Stimulated activated CD4-positive, alpha-beta T cell treated with anti-CD3 and anti-CD28 coated beads, Interleukin-15, amount 100 ng/mL, for 48 hours (primary cell): ENCODE data around the gene CXCL16.
A peak's percentile ranks its signal among the peaks of the same experiment; 100 is the strongest.
"Not testable (repeated sequence)": the region's sequence is repeated elsewhere in the genome, so short reads cannot be mapped to it uniquely, and the experiment has no call there.

Experiments
- DNase-seq, 2 donors: peaks; one replicate each; pipeline ENCODE4 v3.0.0-alpha.2; 2020; ENCODE audit warnings: low read depth in 2 of 2

CXCL16 gene

DNA sequence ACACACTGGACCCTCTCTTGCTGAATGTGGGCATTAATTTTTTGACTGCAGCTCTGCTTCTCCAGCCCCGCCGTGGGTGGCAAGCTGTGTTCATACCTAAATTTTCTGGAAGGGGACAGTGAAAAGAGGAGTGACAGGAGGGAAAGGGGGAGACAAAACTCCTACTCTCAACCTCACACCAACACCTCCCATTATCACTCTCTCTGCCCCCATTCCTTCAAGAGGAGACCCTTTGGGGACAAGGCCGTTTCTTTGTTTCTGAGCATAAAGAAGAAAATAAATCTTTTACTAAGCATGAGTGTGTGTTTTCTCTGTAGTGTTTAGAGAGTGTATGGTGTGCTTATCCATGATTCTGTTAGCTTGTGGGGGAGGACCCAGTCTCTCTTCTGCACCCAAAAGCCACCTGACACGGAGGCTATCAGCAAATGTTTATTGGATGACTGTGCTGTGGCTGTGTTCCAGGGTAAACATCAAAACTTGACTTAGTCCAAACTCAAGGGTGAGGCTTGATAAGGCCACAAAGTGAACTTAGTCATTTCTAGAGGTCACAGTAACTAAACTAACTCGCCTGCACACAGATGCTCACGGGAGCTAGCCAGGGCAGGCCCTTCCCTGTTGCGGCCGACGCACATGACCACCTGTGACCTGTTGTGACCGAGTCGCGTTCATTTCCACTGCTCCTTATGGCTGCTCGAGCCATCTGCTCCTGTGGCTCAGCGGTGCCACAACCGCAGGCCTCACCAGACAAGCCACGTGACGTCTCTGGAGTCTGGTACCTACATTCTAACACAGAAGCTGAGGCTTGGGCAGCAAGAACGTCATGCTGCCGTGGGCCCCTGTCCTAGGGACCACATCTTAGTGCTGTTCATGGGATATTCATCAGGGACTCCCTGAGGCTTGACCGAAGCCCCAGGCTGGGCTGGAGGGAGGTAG is 18.3 kb downstream of the CXCL16 start:
- DNase-seq: no peak

GRCh38 chr17:4720787-4721186 is 18.9 kb downstream of the CXCL16 start:
- no peak for DNase-seq

GRCh38 chr17:4719684-4720221 is 20.0 kb downstream of the CXCL16 start:
- no peak for DNase-seq

DNA sequence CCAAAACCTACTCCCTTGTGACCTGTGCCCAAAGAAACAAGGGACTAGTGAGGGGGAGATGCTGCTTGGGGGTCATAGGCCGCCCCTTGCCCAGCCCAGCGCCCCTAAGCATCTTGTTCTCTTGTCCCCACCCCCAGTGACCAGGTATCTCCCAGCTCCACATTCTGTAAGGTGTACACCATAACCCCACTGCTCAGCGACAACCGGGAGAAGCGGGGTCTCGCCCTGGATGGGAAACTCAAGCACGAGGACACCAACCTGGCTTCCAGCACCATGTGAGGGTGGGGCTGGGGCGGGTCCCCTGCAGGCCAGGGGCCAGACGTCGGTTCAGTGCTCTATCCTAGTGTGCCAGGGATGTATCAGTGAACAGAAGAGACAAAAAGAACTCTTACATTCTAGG is 20.6 kb downstream of the CXCL16 start:
- DNase-seq: no peak

GRCh38 chr17:4718276-4718675 is 21.5 kb downstream of the CXCL16 start:
- no peak for DNase-seq

- no peak for DNase-seq
Measured at GRCh38 chr17:4717791-4718190, 21.9 kb downstream of the CXCL16 start.

GRCh38 chr17:4716081-4716480 is 23.6 kb downstream of the CXCL16 start:
- no peak for DNase-seq

DNA sequence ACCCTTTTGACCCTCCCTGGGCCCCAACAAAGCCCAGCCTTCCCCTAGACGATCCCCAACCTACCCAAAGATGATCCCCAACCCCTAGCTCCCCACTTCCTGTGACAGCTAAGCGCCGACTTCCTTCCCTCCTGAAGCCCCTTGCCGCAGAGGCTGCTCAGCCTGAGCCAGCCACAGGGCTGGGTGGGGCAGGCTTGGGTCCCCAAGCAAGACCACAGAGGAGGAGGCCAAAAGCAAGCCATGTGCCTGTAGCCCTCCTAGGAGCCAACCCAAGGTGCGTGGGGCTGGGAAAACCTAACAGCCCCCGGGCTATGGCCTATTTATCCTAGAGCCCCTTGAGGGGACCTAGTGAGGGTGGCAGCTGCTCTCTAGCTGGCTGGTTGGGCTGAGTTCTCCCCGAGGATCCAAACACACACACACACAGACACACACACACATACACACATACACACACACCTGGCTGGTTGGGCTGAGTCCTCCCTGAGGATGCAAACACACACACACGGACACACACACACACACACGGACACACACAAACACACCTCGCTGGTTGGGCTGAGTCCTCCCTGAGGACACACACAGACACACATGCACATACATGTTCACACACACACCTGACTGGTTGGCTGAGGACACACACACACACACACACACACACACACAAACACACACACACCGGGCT is 24.5 kb downstream of the CXCL16 start:
- DNase-seq: no peak

DNA sequence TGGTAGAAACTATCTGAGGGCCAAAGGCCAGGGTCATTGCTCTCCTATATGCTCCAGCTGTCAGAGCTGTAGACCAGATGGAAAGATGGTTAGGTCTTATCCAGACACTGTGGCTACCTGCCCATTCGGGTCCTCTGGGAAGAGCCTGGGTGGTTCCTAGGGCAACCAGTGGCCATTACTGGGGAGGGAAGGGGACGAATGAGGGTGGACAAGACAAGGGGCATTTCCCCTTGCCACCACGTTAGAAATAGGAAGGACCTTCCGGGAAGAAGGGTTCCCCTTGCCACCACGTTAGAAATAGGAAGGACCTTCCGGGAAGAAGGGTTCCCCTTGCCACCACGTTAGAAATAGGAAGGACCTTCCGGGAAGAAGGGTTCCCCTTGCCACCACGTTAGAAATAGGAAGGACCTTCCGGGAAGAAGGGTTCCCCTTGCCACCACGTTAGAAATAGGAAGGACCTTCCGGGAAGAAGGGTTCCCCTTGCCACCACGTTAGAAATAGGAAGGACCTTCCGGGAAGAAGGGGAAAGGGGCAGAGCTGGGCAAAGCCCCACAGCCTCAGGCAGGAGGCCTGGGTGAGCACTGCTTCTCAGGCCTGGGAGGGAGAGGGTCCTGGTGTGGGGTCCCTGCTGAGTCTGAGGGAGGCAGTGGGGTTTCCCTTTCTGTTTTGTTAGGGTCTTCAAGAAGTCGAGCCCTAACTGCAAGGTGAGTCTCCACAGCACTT is 25.2 kb downstream of the CXCL16 start:
- DNase-seq: not testable (repeated sequence)

- no peak for DNase-seq
Measured at GRCh38 chr17:4712526-4712925, 27.2 kb downstream of the CXCL16 start.

GRCh38 chr17:4711661-4712181 is 28.0 kb downstream of the CXCL16 start:
- no peak for DNase-seq

- DNase-seq: peak; percentile 31 to 38
Measured at GRCh38 chr17:4710693-4711634, 28.8 kb downstream of the CXCL16 start.

- DNase-seq: peak; percentile 95 to 97
Measured at GRCh38 chr17:4709794-4710692, 29.7 kb downstream of the CXCL16 start, which contains the start of gene ARRB2. Gene ARRB2 (plus strand): TSS chr17:4710632. CDS start chr17:4710722, 90 bp downstream.

DNA sequence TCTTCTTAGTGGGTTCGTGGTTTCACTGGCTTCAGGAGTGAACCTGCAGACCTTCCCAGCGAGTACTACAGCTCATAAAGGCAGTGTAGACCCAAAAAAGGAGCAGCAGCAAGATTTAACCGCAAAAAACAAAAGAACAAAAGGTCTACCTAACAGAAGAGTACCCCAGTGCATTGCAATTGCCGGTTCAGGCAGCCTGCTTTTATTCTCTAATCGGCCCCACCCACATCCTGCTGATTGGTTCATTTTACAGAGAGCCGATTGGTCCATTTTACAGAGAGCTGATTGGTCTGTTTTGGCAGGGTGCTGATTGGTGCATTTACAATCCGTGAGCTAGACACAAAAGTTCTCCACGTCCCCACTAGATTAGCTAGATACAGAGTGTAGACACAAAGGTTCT is 31.3 kb downstream of the CXCL16 start:
- peak; percentile 47 to 54 for DNase-seq

DNA sequence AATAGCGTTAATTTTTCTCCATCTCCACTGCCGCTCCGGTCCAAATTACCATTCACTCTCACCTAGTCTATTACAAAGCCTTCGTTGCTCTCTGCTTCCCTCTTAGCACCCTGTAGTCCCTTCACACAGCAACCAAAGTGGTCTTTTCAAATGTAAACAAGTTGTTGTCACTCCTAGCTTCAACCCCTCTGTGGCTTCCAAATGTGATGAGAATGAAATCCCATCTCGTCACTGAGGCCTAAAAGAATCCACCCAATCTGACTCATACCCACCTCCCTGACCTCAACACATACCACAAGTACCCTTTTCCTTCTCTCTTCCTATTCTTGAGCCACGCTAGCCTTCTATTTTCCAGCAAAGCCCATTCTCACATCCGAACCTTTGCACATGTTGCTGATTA is 33.6 kb downstream of the CXCL16 start:
- DNase-seq: no peak

DNA sequence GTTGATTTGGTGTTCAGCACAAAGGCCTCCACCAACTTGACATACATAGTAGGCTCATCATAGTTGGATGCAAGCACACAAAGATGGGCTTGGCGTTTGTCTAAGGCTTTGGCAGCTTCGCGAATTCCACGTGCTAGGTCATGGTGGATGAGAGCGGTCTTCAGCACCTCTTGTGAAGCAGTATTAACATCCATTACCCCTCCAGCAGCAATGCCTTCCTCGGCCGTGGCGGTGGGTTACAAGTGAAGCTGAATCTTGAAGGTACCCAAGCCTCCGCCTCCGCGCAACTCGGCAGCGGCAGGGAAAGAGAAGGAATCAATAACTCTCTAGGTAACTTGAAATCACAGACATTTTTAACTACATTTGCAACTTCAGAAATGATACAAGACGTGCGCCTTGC is 34.7 kb downstream of the CXCL16 start:
- DNase-seq: no peak

GRCh38 chr17:4704574-4704907 is 35.2 kb downstream of the CXCL16 start:
- not testable (repeated sequence) for DNase-seq

- no peak for DNase-seq
Measured at GRCh38 chr17:4703330-4703691, 36.4 kb downstream of the CXCL16 start.

DNA sequence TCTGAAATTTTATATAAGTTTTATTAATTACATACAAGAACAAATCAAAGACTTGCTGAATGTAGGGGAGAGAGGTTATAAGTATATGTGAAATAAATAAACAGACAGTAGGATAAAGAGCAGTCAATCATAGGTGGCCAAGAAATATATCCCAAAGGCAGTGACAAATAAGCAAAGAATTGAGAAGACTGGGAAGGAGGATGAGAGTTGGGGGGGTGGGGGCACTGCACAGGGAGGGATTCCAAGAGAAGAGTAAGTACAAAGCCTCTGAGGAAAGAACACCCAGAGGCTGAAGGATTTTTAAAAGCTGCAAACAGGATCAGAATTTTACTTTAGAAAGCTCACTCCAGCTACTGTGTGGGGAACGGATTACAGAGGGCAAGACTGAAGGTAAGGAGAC is 38.6 kb downstream of the CXCL16 start:
- no peak for DNase-seq
